GM12878 (cell line): Measurements from ENCODE around the gene ZNF621. TPM values are rescaled to one million over a fixed set of nuclear protein-coding genes. Genes with fewer than 3 reads are reported as not detected.

Experiments used
- ATAC-seq: fragments of 200-7000 bp; cut with Tn5 transposase; 3 replicates; pipeline ENCODE4 v1.9.1; 2020; ENCODE audit warnings: mild to moderate bottlenecking, moderate library complexity
- BruUV-seq: library from RNA; stranded (reverse); fragments of 400-500 nt; replicated peaks from 2 replicates; lab custom pipeline; 2021; lab: Mats Ljungman, UMichigan
- CTCF ChIA-PET: fragments of 300-600 bp; sonication (Branson Sonifier 250); formaldehyde crosslinking; extraction: SDS; loops from one replicate; lab custom pipeline; 2021; ENCODE audit warnings: inconsistent platforms; lab: Yijun Ruan, JAX
- POLR2A ChIA-PET: fragments of 350-600 bp; formaldehyde crosslinking; extraction: SDS; loops from one replicate; lab custom pipeline; 2021; ENCODE audit warnings: inconsistent platforms; lab: Charles Lee
- RAD21 ChIA-PET: fragments of 300-600 bp; sonication (Branson Sonifier 250); formaldehyde crosslinking; loops from one replicate; lab custom pipeline; 2023; ENCODE audit warnings: antibody characterized with exemption; ENCODE audit not compliant: unreplicated experiment; lab: Charles Lee
- SMC1A ChIA-PET: fragments of 300-600 bp; sonication (Branson Sonifier 250); formaldehyde crosslinking; loops from one replicate; lab custom pipeline; 2023; ENCODE audit not compliant: unreplicated experiment, uncharacterized antibody; lab: Charles Lee
- DNase-seq: peaks from one replicate; pipeline ENCODE4 v3.0.0-alpha.2; 2011; ENCODE audit warnings: low read depth, low spot score
- FAIRE-seq: peaks from 3 replicates; lab custom pipeline; 2011; peaks lifted over from hg19 to GRCh38; lab: Jason Lieb, UNC
- H2AFZ ChIP-seq: 2 replicates; pipeline ENCODE4 v1.6.0; 2011; ENCODE audit warnings: low read depth, low read length, control low read depth; ENCODE audit not compliant: control insufficient read depth
- H3K27ac ChIP-seq: 2 replicates; pipeline ENCODE4 v1.5.1; 2011; ENCODE audit warnings: control low read depth; ENCODE audit not compliant: control insufficient read depth, insufficient read depth
- H3K27me3 ChIP-seq, 2 experiments: replicated peaks in 1 of 2; 2 replicates each; pipeline versions ENCODE4 v1.6.0 to v1.6.1; 2011; ENCODE audit warnings: low read length in 1 of 2; ENCODE audit not compliant: control insufficient read depth in 2 of 2, insufficient read depth in 2 of 2
- H3K36me3 ChIP-seq, 2 experiments: 2 replicates each; pipeline ENCODE4 v1.5.1; 2011; ENCODE audit warnings: low read length in 1 of 2; ENCODE audit not compliant: control insufficient read depth in 2 of 2, insufficient read depth in 2 of 2
- H3K4me1 ChIP-seq: 2 replicates; pipeline ENCODE4 v1.6.1; 2011; ENCODE audit warnings: mild to moderate bottlenecking, low read length, moderate library complexity, mixed read lengths; ENCODE audit not compliant: control insufficient read depth, insufficient read depth
- H3K4me2 ChIP-seq: 2 replicates; pipeline ENCODE4 v1.6.0; 2011; ENCODE audit warnings: control low read depth; ENCODE audit not compliant: control insufficient read depth, insufficient read depth
- H3K4me3 ChIP-seq: fragments of 200-600 bp; sonication (generic); 2 replicates; pipeline ENCODE4 v1.5.1; 2016
- H3K79me2 ChIP-seq: 2 replicates; pipeline ENCODE4 v1.6.0; 2011; ENCODE audit warnings: low read length; ENCODE audit not compliant: control insufficient read depth, insufficient read depth
- H3K9ac ChIP-seq: 2 replicates; pipeline ENCODE4 v1.8.0; 2011; ENCODE audit warnings: low read length, control low read depth, mixed read lengths; ENCODE audit not compliant: control insufficient read depth, insufficient read depth
- H3K9me3 ChIP-seq: replicated peaks from 3 replicates; pipeline ENCODE4 v1.5.1; 2011; ENCODE audit warnings: mild to moderate bottlenecking, low read length; ENCODE audit not compliant: control insufficient read depth, insufficient read depth
- H4K20me1 ChIP-seq: 2 replicates; pipeline ENCODE4 v1.6.0; 2011; ENCODE audit not compliant: control insufficient read depth, insufficient read depth
- ATF3 ChIP-seq: IDR thresholded peaks from 2 replicates; pipeline ENCODE4 v1.6.1; 2011; ENCODE audit warnings: low read depth, mild to moderate bottlenecking, low read length, moderate library complexity, borderline replicate concordance; ENCODE audit errors: extremely low read depth
- BCL3 ChIP-seq: IDR thresholded peaks from 2 replicates; pipeline ENCODE4 v1.6.1; 2011; ENCODE audit warnings: borderline replicate concordance, low read depth, mild to moderate bottlenecking, moderate library complexity, low read length; ENCODE audit not compliant: insufficient read depth, poor library complexity, severe bottlenecking
- BRCA1 ChIP-seq: IDR thresholded peaks from 2 replicates; pipeline ENCODE4 v1.6.1; 2011; ENCODE audit warnings: low read depth, low read length, improper control_type of control experiment
- CHD2 ChIP-seq: IDR thresholded peaks from 2 replicates; pipeline ENCODE4 v1.6.1; 2011; ENCODE audit warnings: low read depth, low read length, improper control_type of control experiment, borderline replicate concordance
- ETV6 ChIP-seq, 2 experiments: fragments of 450-650 bp in 1 of 2; IDR thresholded peaks in 1 of 2; conservative IDR thresholded peaks in 1 of 2; 2 replicates each; pipeline ENCODE4 v1.6.1; 2014; ENCODE audit warnings: antibody characterized with exemption in 1 of 2, borderline replicate concordance in 1 of 2, low read depth in 1 of 2, mild to moderate bottlenecking in 1 of 2, moderate library complexity in 1 of 2
- FOXK2 ChIP-seq: fragments of 450-650 bp; IDR thresholded peaks from 2 replicates; pipeline ENCODE4 v1.6.1; 2017; ENCODE audit warnings: mild to moderate bottlenecking, moderate library complexity
- JUND ChIP-seq: IDR thresholded peaks from 2 replicates; pipeline ENCODE4 v1.6.1; 2012; ENCODE audit warnings: low read depth, mild to moderate bottlenecking, low read length, improper control_type of control experiment, moderate library complexity
- LARP7 ChIP-seq: fragments of 450-650 bp; IDR thresholded peaks from 2 replicates; pipeline ENCODE4 v1.6.1; 2017; ENCODE audit warnings: mild to moderate bottlenecking
- MAX ChIP-seq: IDR thresholded peaks from 2 replicates; pipeline ENCODE4 v1.6.1; 2012; ENCODE audit warnings: low read depth, low read length, improper control_type of control experiment
- NFYA ChIP-seq: IDR thresholded peaks from 2 replicates; pipeline ENCODE4 v1.6.1; 2011; ENCODE audit warnings: low read depth, mild to moderate bottlenecking, low read length, improper control_type of control experiment, borderline replicate concordance
- NKRF ChIP-seq: fragments of 450-650 bp; conservative IDR thresholded peaks from 2 replicates; pipeline ENCODE4 v1.6.1; 2017; ENCODE audit warnings: mild to moderate bottlenecking, moderate library complexity
- SP1 ChIP-seq: IDR thresholded peaks from one replicate; pipeline ENCODE4 v1.6.1; 2011; ENCODE audit warnings: low read depth, low read length
- SREBF2 ChIP-seq: IDR thresholded peaks from 2 replicates; pipeline ENCODE4 v1.6.1; 2012; ENCODE audit warnings: mild to moderate bottlenecking, low read length
- TAF1 ChIP-seq: IDR thresholded peaks from 2 replicates; pipeline ENCODE4 v1.6.1; 2011; ENCODE audit warnings: mild to moderate bottlenecking, low read depth, low read length, borderline replicate concordance
- ZBTB33 ChIP-seq: fragments of 450-650 bp; IDR thresholded peaks from 2 replicates; pipeline ENCODE4 v1.6.1; 2017; ENCODE audit warnings: mild to moderate bottlenecking
- ZNF207 ChIP-seq: fragments of 450-650 bp; IDR thresholded peaks from 2 replicates; pipeline ENCODE4 v1.6.1; 2014; ENCODE audit warnings: antibody characterized with exemption, mild to moderate bottlenecking, borderline replicate concordance
- ZNF274 ChIP-seq: IDR thresholded peaks from one replicate; pipeline ENCODE4 v1.8.0; 2011; ENCODE audit not compliant: insufficient read length, insufficient read depth
- WGBS: methylation state at CpG from one replicate; pipeline ENCODE4 v1.1.6; 2016; ENCODE audit warnings: low lambda C conversion rate; ENCODE audit not compliant: insufficient replicate concordance, insufficient coverage; ENCODE audit errors: missing lambda C conversion rate; 5-methylcytosine and 5-hydroxymethylcytosine counted together
- in situ Hi-C: fragments of 300-500 bp; cut with MboI; formaldehyde crosslinking; loops from 9 replicates; pipeline ENCODE4 v1.14.3; 2018; ENCODE audit warnings: mixed read lengths
- intact Hi-C: fragments of 100-400 bp; cut with micrococcal nuclease; formaldehyde crosslinking; loops from one replicate; pipeline ENCODE4 v1.14.2; 2022; ENCODE audit not compliant: unreplicated experiment
- polyA plus RNA-seq, 11 experiments: library from polyadenylated mRNA; depleted of rRNA in 4 of 11; unstranded in 6 of 11; stranded (reverse) in 5 of 11; fragments of >200 nt; fragmentation: Nextera tagmentation in 4 of 11; fragmentation: Illumina TruSeq in 1 of 11; extraction: Ambion mirVana in 4 of 11; extraction: Trizol in 1 of 11; gene quantifications; 1 replicate in 1 of 11; 2 replicates in 10 of 11; pipeline versions ENCODE4 v1.2.1 to v1.2.3, GENCODE V29; 2011 to 2016; ENCODE audit warnings: inconsistent platforms in 2 of 11, missing spikeins in 2 of 11, low read depth in 1 of 11
- total RNA-seq, 4 experiments: library from RNA; depleted of rRNA in 3 of 4; stranded (reverse); fragments of >200 nt in 3 of 4; fragmentation: Illumina TruSeq in 1 of 4; extraction: Trizol in 1 of 4; gene quantifications; 2 replicates each; pipeline versions ENCODE4 v1.2.1 to v1.2.3, GENCODE V29; 2013 to 2021

ZNF621 gene
- total and polyA plus RNA-seq, 10 of the 15 experiments (the other 5 are each of a cell fraction or from before 2014, with no cell fraction given), result 2.9 to 26.3 (median 11.9) TPM

- Histone ChIP-seq H3K4me2 (no peak overlapping the region), H3K4me3 (no peak overlapping the region), H3K36me3 (no peaks in the 10 kb centered on the region), H3K27me3 (no peaks in the 10 kb centered on the region), H3K4me1 (no peaks in the 10 kb centered on the region; the same call in 1 of the 2 replicates), H4K20me1 (no peaks in the 10 kb centered on the region), H3K9ac (no peak overlapping the region), H3K27ac (no peak overlapping the region), H2AFZ (no peak overlapping the region), H3K79me2 (no peaks in the 10 kb centered on the region), H3K9me3 (no peaks in the 10 kb centered on the region)
- ChIA-PET POLR2A (no interaction called here), SMC1A (no interaction called here), CTCF (no interaction called here), RAD21 (no interaction called here)
- ATAC-seq (no peak), DNase-seq (no peak), FAIRE-seq (no peak)
- TF ChIP-seq ATF3 (no peak), LARP7 (no peak), JUND (no peak), ZNF207 (no peak), NKRF (no peak), ZNF274 (no peak), SP1 (no peak), BCL3 (no peak), NFYA (no peak), FOXK2 (no peak), ETV6 (conservative IDR thresholded peaks at IDR 0.05 in 1 of 2, IDR thresholded peaks at IDR 0.05 in 1 of 2; ENCODE audit: borderline replicate concordance in 1 of 2, low read depth in 1 of 2) (no peak), BRCA1 (no peak), ZBTB33 (no peak), TAF1 (no peak), MAX (no peak), SREBF2 (no peak), CHD2 (no peak)
- BruUV-seq, result no TSS peak
- in situ Hi-C loops, result no loop called here
- intact Hi-C loops, result no loop called here
- 0% methylated on average over 4 of the region's 4 CpGs for WGBS
Observed at GRCh38 chr3:40566694-40567093, 41.9 kb downstream of the ZNF621 start.
